HepG2 (cell line): ENCODE data around the gene HSP90AA1.

Source experiments
- CBX5 ChIP-seq: sonication (generic); formaldehyde crosslinking; IDR thresholded peaks from 2 replicates; pipeline ENCODE4 v1.4.0; 2020; ENCODE audit warnings: missing genetic modification reagents, borderline replicate concordance
- KDM1A ChIP-seq: IDR thresholded peaks from 2 replicates; pipeline ENCODE4 v1.6.1; 2016; ENCODE audit warnings: missing compliant biosample characterization
- RAD51 ChIP-seq: fragments of 450-650 bp; IDR thresholded peaks from 2 replicates; pipeline ENCODE4 v1.6.1; 2016; ENCODE audit warnings: borderline replicate concordance
- RBM39 ChIP-seq: fragments of 200-400 bp; formaldehyde crosslinking; IDR thresholded peaks from one replicate; pipeline ENCODE4 v1.6.1; 2018; ENCODE audit warnings: antibody characterized with exemption, mild to moderate bottlenecking, low read depth, low read length; ENCODE audit not compliant: poor library complexity, severe bottlenecking
- RELA ChIP-seq: sonication (generic); formaldehyde crosslinking; IDR thresholded peaks from 2 replicates; pipeline ENCODE4 v1.4.0; 2020; ENCODE audit warnings: missing genetic modification reagents
- ZNF33B ChIP-seq: sonication (generic); formaldehyde crosslinking; IDR thresholded peaks from 2 replicates; pipeline ENCODE4 v1.5.1; 2020; ENCODE audit warnings: mild to moderate bottlenecking, missing genetic modification reagents
- ZNF891 ChIP-seq: sonication (generic); formaldehyde crosslinking; IDR thresholded peaks from 2 replicates; pipeline ENCODE4 v1.5.0; 2020; ENCODE audit warnings: mild to moderate bottlenecking, missing genetic modification reagents
- TF ChIP-seq, protein P1 (sequence below): sonication (generic); formaldehyde crosslinking; IDR thresholded peaks from 2 replicates; pipeline ENCODE4 v1.5.0; 2020; ENCODE audit warnings: mild to moderate bottlenecking, missing genetic modification reagents, moderate library complexity
- TF ChIP-seq, protein P2 (sequence below): sonication (generic); formaldehyde crosslinking; IDR thresholded peaks from 2 replicates; pipeline ENCODE4 v1.4.0; 2020; ENCODE audit warnings: missing genetic modification reagents, borderline replicate concordance

- TF ChIP-seq RAD51 (no peak), RELA (CRISPR knock-in tag) (no peak), KDM1A (CRISPR knock-in tag) (no peak), ZNF891 (CRISPR knock-in tag) (no peak), CBX5 (CRISPR knock-in tag) (no peak), RBM39 (no peak), ZNF33B (CRISPR knock-in tag) (no peak)
- TF ChIP-seq, protein P1, sequence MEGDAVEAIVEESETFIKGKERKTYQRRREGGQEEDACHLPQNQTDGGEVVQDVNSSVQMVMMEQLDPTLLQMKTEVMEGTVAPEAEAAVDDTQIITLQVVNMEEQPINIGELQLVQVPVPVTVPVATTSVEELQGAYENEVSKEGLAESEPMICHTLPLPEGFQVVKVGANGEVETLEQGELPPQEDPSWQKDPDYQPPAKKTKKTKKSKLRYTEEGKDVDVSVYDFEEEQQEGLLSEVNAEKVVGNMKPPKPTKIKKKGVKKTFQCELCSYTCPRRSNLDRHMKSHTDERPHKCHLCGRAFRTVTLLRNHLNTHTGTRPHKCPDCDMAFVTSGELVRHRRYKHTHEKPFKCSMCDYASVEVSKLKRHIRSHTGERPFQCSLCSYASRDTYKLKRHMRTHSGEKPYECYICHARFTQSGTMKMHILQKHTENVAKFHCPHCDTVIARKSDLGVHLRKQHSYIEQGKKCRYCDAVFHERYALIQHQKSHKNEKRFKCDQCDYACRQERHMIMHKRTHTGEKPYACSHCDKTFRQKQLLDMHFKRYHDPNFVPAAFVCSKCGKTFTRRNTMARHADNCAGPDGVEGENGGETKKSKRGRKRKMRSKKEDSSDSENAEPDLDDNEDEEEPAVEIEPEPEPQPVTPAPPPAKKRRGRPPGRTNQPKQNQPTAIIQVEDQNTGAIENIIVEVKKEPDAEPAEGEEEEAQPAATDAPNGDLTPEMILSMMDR (CRISPR knock-in tag): no peak
- TF ChIP-seq, protein P2, sequence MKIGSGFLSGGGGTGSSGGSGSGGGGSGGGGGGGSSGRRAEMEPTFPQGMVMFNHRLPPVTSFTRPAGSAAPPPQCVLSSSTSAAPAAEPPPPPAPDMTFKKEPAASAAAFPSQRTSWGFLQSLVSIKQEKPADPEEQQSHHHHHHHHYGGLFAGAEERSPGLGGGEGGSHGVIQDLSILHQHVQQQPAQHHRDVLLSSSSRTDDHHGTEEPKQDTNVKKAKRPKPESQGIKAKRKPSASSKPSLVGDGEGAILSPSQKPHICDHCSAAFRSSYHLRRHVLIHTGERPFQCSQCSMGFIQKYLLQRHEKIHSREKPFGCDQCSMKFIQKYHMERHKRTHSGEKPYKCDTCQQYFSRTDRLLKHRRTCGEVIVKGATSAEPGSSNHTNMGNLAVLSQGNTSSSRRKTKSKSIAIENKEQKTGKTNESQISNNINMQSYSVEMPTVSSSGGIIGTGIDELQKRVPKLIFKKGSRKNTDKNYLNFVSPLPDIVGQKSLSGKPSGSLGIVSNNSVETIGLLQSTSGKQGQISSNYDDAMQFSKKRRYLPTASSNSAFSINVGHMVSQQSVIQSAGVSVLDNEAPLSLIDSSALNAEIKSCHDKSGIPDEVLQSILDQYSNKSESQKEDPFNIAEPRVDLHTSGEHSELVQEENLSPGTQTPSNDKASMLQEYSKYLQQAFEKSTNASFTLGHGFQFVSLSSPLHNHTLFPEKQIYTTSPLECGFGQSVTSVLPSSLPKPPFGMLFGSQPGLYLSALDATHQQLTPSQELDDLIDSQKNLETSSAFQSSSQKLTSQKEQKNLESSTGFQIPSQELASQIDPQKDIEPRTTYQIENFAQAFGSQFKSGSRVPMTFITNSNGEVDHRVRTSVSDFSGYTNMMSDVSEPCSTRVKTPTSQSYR (CRISPR knock-in tag): no peak
Observed at GRCh38 chr14:102058146-102058545, 28.7 kb downstream of the HSP90AA1 start.
